ENCODE results near the gene TCF7L2. TPM values are rescaled to one million over a fixed set of nuclear protein-coding genes. Genes with fewer than 3 reads are reported as not detected.
"Not testable (repeated sequence)": the region's sequence is repeated elsewhere in the genome, so short reads cannot be mapped to it uniquely, and the experiment has no call there.

Gene TCF7L2
- polyA plus RNA-seq, 1 experiment, result 6.3 TPM

- Histone ChIP-seq H3K9me3 (ENCODE audit: control insufficient read depth, insufficient read depth, low read length) (no peaks in the 10 kb centered on the region), H3K27me3 (ENCODE audit: control insufficient read depth, insufficient read depth, low read length) (no peaks in the 10 kb centered on the region), H3K4me3 (ENCODE audit: low read depth, low read length) (no peak overlapping the region), H3K27ac (ENCODE audit: low read depth, low read length) (no peak overlapping the region)
- CTCF ChIA-PET, result no interaction called here
- TF ChIP-seq CTCF (IDR thresholded peaks at IDR 0.05; ENCODE audit: low read depth, low read length), result no peak
- no peak for DNase-seq (ENCODE audit: low read depth, low spot score)
- POLR2A ChIA-PET, result interaction anchor here (1.6 kb wide), 1 partner anchor 16 kb away, joined by 5 read pairs; no protein-coding TSS in a partner anchor
Measured at GRCh38 chr10:113103131-113103840, 153.2 kb downstream of the TCF7L2 start.

- CTCF ChIA-PET, result no interaction called here
- POLR2A ChIA-PET, result no interaction called here
- H3K27ac ChIP-seq (ENCODE audit: low read depth, low read length), result no peak overlapping the region
- no peaks in the 10 kb centered on the region for H3K9me3 ChIP-seq (ENCODE audit: control insufficient read depth, insufficient read depth, low read length)
- TF ChIP-seq CTCF (IDR thresholded peaks at IDR 0.05; ENCODE audit: low read depth, low read length), result no peak
- no peak for DNase-seq (ENCODE audit: low read depth, low spot score)
- H3K4me3 ChIP-seq (ENCODE audit: low read depth, low read length), result no peak overlapping the region
- no peaks in the 10 kb centered on the region for H3K27me3 ChIP-seq (ENCODE audit: control insufficient read depth, insufficient read depth, low read length)
Measured at GRCh38 chr10:113104047-113104446, 154.0 kb downstream of the TCF7L2 start.

- Histone ChIP-seq H3K9me3 (ENCODE audit: control insufficient read depth, insufficient read depth, low read length) (no peaks in the 10 kb centered on the region), H3K27ac (ENCODE audit: low read depth, low read length) (no peak overlapping the region), H3K27me3 (ENCODE audit: control insufficient read depth, insufficient read depth, low read length) (no peaks in the 10 kb centered on the region), H3K4me3 (ENCODE audit: low read depth, low read length) (no peak overlapping the region)
- peak; percentile 45 for TF ChIP-seq CTCF (IDR thresholded peaks at IDR 0.05; ENCODE audit: low read depth, low read length)
- CTCF ChIA-PET, result no interaction called here
- POLR2A ChIA-PET, result interaction anchor here (1.3 kb wide), 1 partner anchor 21 kb away, joined by 3 read pairs; no protein-coding TSS in a partner anchor
- DNase-seq (ENCODE audit: low read depth, low spot score), result no peak
Measured at GRCh38 chr10:113108194-113108835, 158.3 kb downstream of the TCF7L2 start.

- CTCF ChIA-PET, result no interaction called here
- no peak for TF ChIP-seq CTCF (IDR thresholded peaks at IDR 0.05; ENCODE audit: low read depth, low read length)
- Histone ChIP-seq H3K27me3 (ENCODE audit: control insufficient read depth, insufficient read depth, low read length) (no peaks in the 10 kb centered on the region), H3K4me3 (ENCODE audit: low read depth, low read length) (no peak overlapping the region), H3K27ac (ENCODE audit: low read depth, low read length) (no peak overlapping the region), H3K9me3 (ENCODE audit: control insufficient read depth, insufficient read depth, low read length) (no peaks in the 10 kb centered on the region)
- POLR2A ChIA-PET, result interaction anchor here (0.6 to 0.8 kb wide), 2 partner anchors 17 to 158 kb away, joined by 3 read pairs; no protein-coding TSS in a partner anchor
- DNase-seq (ENCODE audit: low read depth, low spot score), result no peak
Measured at GRCh38 chr10:113108948-113109347, 158.9 kb downstream of the TCF7L2 start.

- H3K4me3 ChIP-seq (ENCODE audit: low read depth, low read length); H3K27me3 ChIP-seq (ENCODE audit: control insufficient read depth, insufficient read depth, low read length); H3K27ac ChIP-seq (ENCODE audit: low read depth, low read length); DNase-seq (ENCODE audit: low read depth, low spot score); H3K9me3 ChIP-seq (ENCODE audit: control insufficient read depth, insufficient read depth, low read length): not testable (repeated sequence)
- POLR2A ChIA-PET, result interaction anchor here (0.6 to 0.8 kb wide), 2 partner anchors 18 to 159 kb away, joined by 3 read pairs; no protein-coding TSS in a partner anchor
- CTCF ChIA-PET, result interaction anchor here (1.8 kb wide), 1 partner anchor 18 kb away, joined by 5 read pairs; no protein-coding TSS in a partner anchor
Measured at GRCh38 chr10:113109482-113109881, 159.4 kb downstream of the TCF7L2 start.
